HG02938 (cell line): Measurements from ENCODE around the gene RFT1.

Source experiments
- ATAC-seq: cut with Tn5 transposase; IDR thresholded peaks from one replicate; pipeline ENCODE4 v1.9.1; 2021; ENCODE audit warnings: mild to moderate bottlenecking, moderate library complexity; ENCODE audit not compliant: unreplicated experiment

The RFT1 gene

GRCh38 chr3:53150247-53151085 lies 20.2 kb upstream of the RFT1 start:
- ATAC-seq: no peak

GRCh38 chr3:53149699-53150098 lies 19.5 kb upstream of the RFT1 start:
- no peak for ATAC-seq

- no peak for ATAC-seq
Observed at GRCh38 chr3:53149006-53149690, 18.9 kb upstream of the RFT1 start.

GRCh38 chr3:53147903-53148400 lies 17.7 kb upstream of the RFT1 start:
- no peak for ATAC-seq

- ATAC-seq: no peak
Observed at GRCh38 chr3:53147151-53147902, 17.1 kb upstream of the RFT1 start.

GRCh38 chr3:53146319-53146891 lies 16.2 kb upstream of the RFT1 start:
- no peak for ATAC-seq

DNA sequence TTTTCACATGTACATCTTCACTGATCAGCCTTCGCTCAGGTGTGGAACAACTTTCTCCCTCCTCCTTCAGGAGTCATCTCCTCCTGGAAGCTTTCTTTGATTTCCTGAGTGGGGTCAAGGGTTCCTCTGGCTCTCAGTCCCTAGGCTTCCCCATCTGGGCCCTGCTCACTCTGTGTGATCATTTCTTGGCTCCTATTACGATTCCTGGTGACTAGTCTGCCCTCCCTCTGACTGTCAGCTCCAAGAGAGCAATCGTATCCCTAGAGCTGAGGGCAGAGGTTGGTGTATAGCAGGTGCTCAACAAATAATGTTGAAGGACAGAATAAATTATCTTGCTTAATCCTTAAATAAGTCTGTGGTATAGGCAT lies 15.5 kb upstream of the RFT1 start:
- no peak for ATAC-seq

DNA sequence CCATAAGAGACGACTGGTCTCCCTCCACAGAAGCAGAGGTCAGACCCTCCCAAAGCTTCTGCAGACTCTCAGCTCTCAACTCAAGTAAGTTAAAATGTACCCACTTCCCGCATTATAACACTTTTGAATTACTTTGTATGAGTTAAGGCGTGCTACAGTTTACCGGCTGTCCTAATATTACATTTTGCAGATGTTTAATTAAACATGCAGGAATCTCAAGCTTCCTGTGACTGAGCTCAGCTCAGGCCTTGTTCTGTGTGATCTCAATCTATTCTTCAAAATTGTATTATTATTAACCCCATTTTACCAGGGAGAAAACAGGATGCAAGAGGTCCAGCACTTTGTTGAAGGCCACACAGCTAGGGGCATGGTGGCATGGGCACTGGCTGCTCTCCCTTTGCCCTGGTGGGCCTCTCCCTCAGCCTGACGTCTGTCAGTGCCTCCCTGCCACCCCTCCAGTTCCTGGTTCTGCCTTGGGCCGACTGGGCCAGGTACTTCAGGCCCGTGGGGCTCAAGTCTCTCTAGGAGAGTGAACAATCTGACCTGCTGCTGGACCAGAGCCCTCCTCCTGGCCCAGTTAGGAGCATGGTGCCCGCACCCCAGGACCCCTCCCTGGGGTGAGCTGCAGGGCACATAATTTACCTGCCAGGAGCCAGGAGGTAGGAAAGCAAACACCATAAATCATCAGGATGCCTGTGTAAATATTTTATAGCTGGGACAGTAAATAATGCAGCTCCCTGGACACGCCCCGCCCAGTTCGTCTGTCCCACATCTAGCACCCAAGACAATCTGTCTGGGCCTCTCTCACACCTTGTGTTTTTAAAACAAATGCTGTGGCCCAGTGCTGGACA lies 14.9 kb upstream of the RFT1 start:
- ATAC-seq: no peak

- ATAC-seq: no peak
Observed at GRCh38 chr3:53144446-53144845, 14.2 kb upstream of the RFT1 start.

GRCh38 chr3:53142986-53143385 lies 12.8 kb upstream of the RFT1 start:
- no peak for ATAC-seq

GRCh38 chr3:53140847-53141845 lies 10.9 kb upstream of the RFT1 start:
- ATAC-seq: no peak

- ATAC-seq: no peak
Observed at GRCh38 chr3:53139906-53140846, 9.9 kb upstream of the RFT1 start.

DNA sequence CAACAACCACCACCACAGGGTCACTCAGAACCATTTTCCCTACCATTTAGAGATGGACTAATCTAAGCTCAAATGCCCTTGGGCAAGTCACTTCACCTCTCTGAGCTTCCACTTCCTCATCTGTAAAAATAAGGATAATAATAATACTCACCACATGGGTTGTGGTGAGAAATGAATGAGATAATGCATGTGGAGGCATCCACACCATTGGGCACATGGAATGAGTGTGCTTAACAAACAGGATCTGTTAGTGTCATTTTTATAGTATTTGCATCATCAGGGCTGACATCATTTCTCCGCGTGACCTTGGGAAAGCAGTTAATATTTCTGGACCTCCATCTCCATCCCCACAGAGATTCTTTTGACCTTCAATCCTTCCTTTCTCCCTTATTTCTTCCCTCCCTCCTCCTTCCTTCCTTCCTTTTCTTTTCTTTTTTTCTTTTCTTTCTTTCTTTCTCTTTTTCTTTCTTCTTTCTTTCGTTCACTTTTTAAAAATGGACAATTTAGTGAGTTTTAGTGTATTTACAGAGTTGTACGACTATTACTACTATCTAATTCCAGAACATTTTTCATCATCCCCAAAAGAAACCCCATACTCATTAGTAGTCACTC lies 7.7 kb upstream of the RFT1 start:
- no peak for ATAC-seq

DNA sequence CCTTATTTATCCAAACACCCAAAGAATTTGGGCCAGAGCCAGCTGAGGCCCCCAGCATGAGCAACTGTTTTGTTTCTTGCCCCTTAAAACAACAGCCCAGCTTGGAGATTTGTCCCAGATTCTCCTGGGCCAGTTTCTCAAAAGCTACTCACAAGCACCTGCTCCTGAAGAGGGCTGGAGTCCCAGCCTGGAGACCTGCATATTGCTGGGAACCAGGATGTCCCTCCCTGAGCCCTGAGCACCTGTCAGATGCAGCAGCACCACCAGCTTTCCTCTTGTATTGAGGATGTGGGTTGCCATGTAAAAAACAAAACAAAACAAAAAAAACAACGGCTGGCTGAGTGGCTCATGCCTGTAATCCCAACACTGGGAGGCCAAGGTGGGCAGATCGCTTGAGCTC lies 7.0 kb upstream of the RFT1 start:
- no peak for ATAC-seq

GRCh38 chr3:53134631-53135232 lies 4.5 kb upstream of the RFT1 start:
- no peak for ATAC-seq

GRCh38 chr3:53132347-53132746 lies 2.1 kb upstream of the RFT1 start:
- ATAC-seq: no peak

DNA sequence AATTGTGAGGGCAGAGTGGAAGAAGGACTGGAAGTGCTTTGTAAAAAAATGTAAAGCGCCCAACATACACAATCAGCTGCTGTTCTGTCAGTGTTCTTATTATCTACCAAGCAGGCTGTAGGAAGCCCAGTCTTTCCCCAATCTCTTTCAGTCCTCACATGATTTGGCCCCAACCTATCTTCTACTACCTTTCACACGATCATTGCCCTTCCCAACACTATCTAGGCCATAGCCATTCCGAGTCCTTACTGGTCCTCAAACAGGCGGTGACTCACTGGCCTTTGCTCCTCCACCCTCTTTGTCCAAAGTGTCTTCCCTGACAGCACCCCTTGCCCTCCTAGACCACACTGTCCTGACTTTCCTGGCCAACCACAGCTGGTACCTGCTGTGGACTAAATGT lies 861 bp upstream of the RFT1 start:
- no peak for ATAC-seq
